A549 (cell line): ENCODE data around the gene CSF3R. TPM values are rescaled to one million over a fixed set of nuclear protein-coding genes. Genes with fewer than 3 reads are reported as not detected.

Experiments
- ATAC-seq, 2 experiments: fragments of 200-7000 bp in 1 of 2; fragments of >200 bp in 1 of 2; cut with Nextera tagmentation in 1 of 2; cut with Tn5 transposase in 1 of 2; 3 replicates each; pipeline versions ENCODE4 v1.8.0 to v1.9.1; 2018 to 2020; ENCODE audit warnings: mild to moderate bottlenecking in 1 of 2, moderate library complexity in 1 of 2
- CTCF ChIA-PET: fragments of 300-600 bp; sonication (Branson Sonifier 250); formaldehyde crosslinking; extraction: SDS; loops from one replicate; lab custom pipeline; 2021; ENCODE audit warnings: antibody characterized with exemption, inconsistent platforms; lab: Yijun Ruan, JAX
- POLR2A ChIA-PET: fragments of 350-600 bp; formaldehyde crosslinking; extraction: SDS; loops from one replicate; lab custom pipeline; 2021; ENCODE audit warnings: antibody characterized with exemption, inconsistent platforms; lab: Yijun Ruan, JAX
- DNase-seq, 2 experiments: peaks; one replicate each; pipeline versions ENCODE4 v3.0.0 to v3.0.0-alpha.2; 2011 to 2016; ENCODE audit warnings: low read depth in 1 of 2, low spot score in 1 of 2
- FAIRE-seq: peaks from 2 replicates; lab custom pipeline; 2011; peaks lifted over from hg19 to GRCh38; lab: Jason Lieb, UNC
- H3K27ac ChIP-seq, 2 experiments: fragments of >200 bp; sonication (Bioruptor Twin); formaldehyde crosslinking; 3 replicates each; pipeline ENCODE4 v1.5.1; 2016 to 2017
- H3K4me1 ChIP-seq: fragments of >200 bp; sonication (Bioruptor Twin); formaldehyde crosslinking; 3 replicates; pipeline ENCODE4 v1.6.1; 2016
- H3K4me2 ChIP-seq: fragments of >200 bp; sonication (Bioruptor Twin); formaldehyde crosslinking; 3 replicates; pipeline ENCODE4 v1.6.1; 2016
- H3K4me3 ChIP-seq: fragments of >200 bp; sonication (Bioruptor Twin); formaldehyde crosslinking; 3 replicates; pipeline ENCODE4 v1.5.1; 2016
- H3K9me3 ChIP-seq: fragments of >200 bp; sonication (Bioruptor Twin); formaldehyde crosslinking; 3 replicates; pipeline ENCODE4 v1.6.1; 2016
- ATOH8 ChIP-seq: fragments of 250-450 bp; sonication (Bioruptor Pico); IDR thresholded peaks from 2 replicates; pipeline ENCODE4 v1.5.0; 2020; ENCODE audit warnings: low read depth, mild to moderate bottlenecking, moderate library complexity
- BHLHE40 ChIP-seq: IDR thresholded peaks from 2 replicates; pipeline ENCODE4 v1.6.1; 2012; ENCODE audit warnings: low read depth, low read length, inconsistent platforms
- EHMT2 ChIP-seq: fragments of 200-600 bp; sonication (generic); IDR thresholded peaks from 2 replicates; pipeline ENCODE4 v1.6.1; 2016; ENCODE audit warnings: antibody characterized with exemption, low read depth, mild to moderate bottlenecking, moderate library complexity
- EP300 ChIP-seq, 2 experiments: fragments of >200 bp; sonication (Bioruptor Twin); formaldehyde crosslinking; IDR thresholded peaks; 2 replicates in 1 of 2; 3 replicates in 1 of 2; pipeline ENCODE4 v1.6.1; 2016 to 2017
- FOSB ChIP-seq: fragments of 250-450 bp; sonication (Bioruptor Pico); IDR thresholded peaks from 2 replicates; pipeline ENCODE4 v1.5.0; 2020; ENCODE audit warnings: mild to moderate bottlenecking, moderate library complexity
- HDAC2 ChIP-seq: fragments of 200-600 bp; sonication (generic); IDR thresholded peaks from 2 replicates; pipeline ENCODE4 v1.6.1; 2016
- HES2 ChIP-seq: fragments of >200 bp; sonication (Bioruptor Twin); formaldehyde crosslinking; IDR thresholded peaks from 2 replicates; pipeline ENCODE4 v1.6.1; 2016
- HEYL ChIP-seq: fragments of 250-450 bp; sonication (Bioruptor Pico); IDR thresholded peaks from 2 replicates; pipeline ENCODE4 v1.8.0; 2021; ENCODE audit warnings: mild to moderate bottlenecking, moderate library complexity
- HOXA7 ChIP-seq: fragments of 250-450 bp; sonication (Bioruptor Pico); IDR thresholded peaks from 2 replicates; pipeline ENCODE4 v1.5.0; 2020; ENCODE audit warnings: mild to moderate bottlenecking, moderate library complexity
- JUN ChIP-seq, 2 experiments: fragments of >200 bp; sonication (Bioruptor Twin); formaldehyde crosslinking; IDR thresholded peaks; 2 replicates in 1 of 2; 3 replicates in 1 of 2; pipeline ENCODE4 v1.6.1; 2016 to 2017
- JUNB ChIP-seq: fragments of >200 bp; sonication (Bioruptor Twin); formaldehyde crosslinking; IDR thresholded peaks from 2 replicates; pipeline ENCODE4 v1.6.1; 2016
- MAFK ChIP-seq: fragments of 450-650 bp; IDR thresholded peaks from 2 replicates; pipeline ENCODE4 v1.6.1; 2014; ENCODE audit not compliant: partially characterized antibody
- MYC ChIP-seq: IDR thresholded peaks from 2 replicates; pipeline ENCODE4 v1.6.1; 2012; ENCODE audit warnings: mild to moderate bottlenecking, inconsistent platforms, low read length, improper control_type of control experiment, borderline replicate concordance
- NPAS2 ChIP-seq: fragments of 250-450 bp; sonication (Bioruptor Pico); IDR thresholded peaks from 2 replicates; pipeline ENCODE4 v1.8.0; 2022; ENCODE audit warnings: mild to moderate bottlenecking, moderate library complexity, borderline replicate concordance
- RFX5 ChIP-seq: fragments of 450-650 bp; IDR thresholded peaks from 2 replicates; pipeline ENCODE4 v1.7.1; 2014; ENCODE audit warnings: antibody characterized with exemption, mild to moderate bottlenecking, moderate library complexity
- RNF2 ChIP-seq: fragments of 200-600 bp; sonication (generic); IDR thresholded peaks from 2 replicates; pipeline ENCODE4 v1.6.1; 2016; ENCODE audit warnings: low read depth, mild to moderate bottlenecking, antibody characterized with exemption, moderate library complexity, borderline replicate concordance
- SREBF2 ChIP-seq: fragments of 450-650 bp; IDR thresholded peaks from 2 replicates; pipeline ENCODE4 v1.6.1; 2014; ENCODE audit warnings: mild to moderate bottlenecking, moderate library complexity
- TP53 ChIP-seq: fragments of 250-450 bp; sonication (Bioruptor Pico); IDR thresholded peaks from 2 replicates; pipeline ENCODE4 v1.5.0; 2021; ENCODE audit warnings: mild to moderate bottlenecking, moderate library complexity
- USF2 ChIP-seq: fragments of 450-650 bp; IDR thresholded peaks from 2 replicates; pipeline ENCODE4 v1.6.1; 2014; ENCODE audit warnings: antibody characterized with exemption
- ZC3H11A ChIP-seq: fragments of 450-650 bp; IDR thresholded peaks from 2 replicates; pipeline ENCODE4 v1.6.1; 2014; ENCODE audit warnings: antibody characterized with exemption, mild to moderate bottlenecking
- ZNF302 ChIP-seq: fragments of 250-450 bp; sonication (Bioruptor Pico); IDR thresholded peaks from 2 replicates; pipeline ENCODE4 v1.9.0; 2021; ENCODE audit warnings: inconsistent platforms, mild to moderate bottlenecking, moderate library complexity
- ZSCAN20 ChIP-seq: fragments of 250-450 bp; sonication (Bioruptor Pico); IDR thresholded peaks from 2 replicates; pipeline ENCODE4 v1.8.0; 2022; ENCODE audit warnings: mild to moderate bottlenecking, moderate library complexity
- WGBS: methylation state at CpG from one replicate; pipeline ENCODE4 v1.1.6; 2017; ENCODE audit errors: missing lambda C conversion rate; 5-methylcytosine and 5-hydroxymethylcytosine counted together
- polyA plus RNA-seq, 4 experiments: library from polyadenylated mRNA; depleted of rRNA in 3 of 4; stranded (reverse); fragments of >200 nt; fragmentation: RNase III in 1 of 4; extraction: RNeasy Plus Mini Kit Qiagen cat#74134 plus additional on column Dnase treatment in 1 of 4; gene quantifications; 2 replicates in 3 of 4; 3 replicates in 1 of 4; pipeline ENCODE4 v1.2.3, GENCODE V29; 2011 to 2017

The CSF3R gene
- polyA plus RNA-seq, 2 of the 4 experiments (the other 2 are of a cell fraction) = not detected

GRCh38 chr1:36476945-36477344 lies 5.8 kb downstream of the CSF3R start:
- no peak for ATAC-seq
- no peak for DNase-seq
- no peak for FAIRE-seq
- Histone ChIP-seq H3K27ac (no peak overlapping the region), H3K4me2 (no peak overlapping the region), H3K9me3 (no peaks in the 10 kb centered on the region), H3K4me3 (no peak overlapping the region), H3K4me1 (no peaks in the 10 kb centered on the region)
- CTCF ChIA-PET = interaction anchor here (0.6 kb wide), 1 partner anchor 1055 kb away, joined by 4 read pairs; no protein-coding TSS in a partner anchor
- POLR2A ChIA-PET = no interaction called here
- no peak for TF ChIP-seq HDAC2
- TF ChIP-seq EHMT2 = no peak
- no peak for TF ChIP-seq ZC3H11A
- no peak for TF ChIP-seq TP53
- no peak for TF ChIP-seq ZNF302 (CRISPR knock-in tag)
- no peak for TF ChIP-seq FOSB
- TF ChIP-seq NPAS2 (CRISPR knock-in tag) = no peak
- no peak for TF ChIP-seq JUNB
- no peak for TF ChIP-seq HOXA7 (CRISPR knock-in tag)
- TF ChIP-seq SREBF2 = no peak
- WGBS = 83% methylated on average over 5 of the region's 5 CpGs

- 85% methylated on average over 6 of the region's 7 CpGs for WGBS
- FAIRE-seq (no peak), ATAC-seq (no peak), DNase-seq (no peak)
- Histone ChIP-seq H3K4me3 (no peak overlapping the region), H3K27ac (no peak overlapping the region), H3K4me2 (no peak overlapping the region), H3K9me3 (no peaks in the 10 kb centered on the region), H3K4me1 (no peaks in the 10 kb centered on the region)
- TF ChIP-seq TP53 (no peak), RNF2 (no peak), BHLHE40 (no peak), NPAS2 (CRISPR knock-in tag) (no peak), HEYL (no peak), RFX5 (no peak), USF2 (no peak), ATOH8 (CRISPR knock-in tag) (no peak), JUN (IDR thresholded peaks at IDR 0.05) (no peak), ZSCAN20 (CRISPR knock-in tag) (no peak), MAFK (no peak), HES2 (no peak)
- ChIA-PET CTCF (interaction anchor here (0.6 kb wide), 2 partner anchors 197 to 1056 kb away, joined by 3 to 4 read pairs; no protein-coding TSS in a partner anchor), POLR2A (no interaction called here)
Observed at GRCh38 chr1:36475910-36476604, 6.7 kb downstream of the CSF3R start.

GRCh38 chr1:36475341-36475740 lies 7.4 kb downstream of the CSF3R start:
- 94% methylated on average over 2 of the region's 9 CpGs for WGBS
- Histone ChIP-seq H3K4me1 (no peaks in the 10 kb centered on the region), H3K9me3 (no peaks in the 10 kb centered on the region), H3K27ac (no peak overlapping the region), H3K4me3 (no peak overlapping the region), H3K4me2 (no peak overlapping the region)
- CTCF ChIA-PET = interaction anchor here (0.9 to 1.3 kb wide), 2 partner anchors 9 to 10 kb away, joined by 3 to 4 read pairs; no protein-coding TSS in a partner anchor
- POLR2A ChIA-PET = no interaction called here
- FAIRE-seq (no peak), ATAC-seq (no peak), DNase-seq (no peak)
- TF ChIP-seq TP53 = no peak
- TF ChIP-seq MYC = no peak
- TF ChIP-seq ZNF302 (CRISPR knock-in tag) = no peak
- TF ChIP-seq EP300 (IDR thresholded peaks at IDR 0.05) = no peak
- no peak for TF ChIP-seq EHMT2
